AG08396 (cell line): Measurements from ENCODE around the gene SHISAL1.

ENCODE experiments used
- DNase-seq: peaks from one replicate; pipeline ENCODE4 v3.0.0; 2012; ENCODE audit warnings: low spot score, mixed read lengths

SHISAL1 gene

GRCh38 chr22:44342347-44342956, 29.7 kb upstream of the SHISAL1 start:
- no peak for DNase-seq

GRCh38 chr22:44341431-44342346, 28.9 kb upstream of the SHISAL1 start:
- peak; percentile 38 for DNase-seq

GRCh38 chr22:44340271-44341239, 27.8 kb upstream of the SHISAL1 start:
- no peak for DNase-seq

- no peak for DNase-seq
Observed at GRCh38 chr22:44338906-44339305, 26.2 kb upstream of the SHISAL1 start.

GRCh38 chr22:44338177-44338810, 25.5 kb upstream of the SHISAL1 start:
- DNase-seq = no peak

- peak; percentile 84 for DNase-seq
Observed at GRCh38 chr22:44337678-44338004, 24.9 kb upstream of the SHISAL1 start.

GRCh38 chr22:44336962-44337677, 24.4 kb upstream of the SHISAL1 start:
- no peak for DNase-seq

GRCh38 chr22:44335903-44336803, 23.4 kb upstream of the SHISAL1 start:
- DNase-seq = no peak

GRCh38 chr22:44335066-44335839, 22.5 kb upstream of the SHISAL1 start:
- DNase-seq = no peak

GRCh38 chr22:44333847-44334635, 21.3 kb upstream of the SHISAL1 start:
- no peak for DNase-seq

- no peak for DNase-seq
Observed at GRCh38 chr22:44332946-44333345, 20.2 kb upstream of the SHISAL1 start.

GRCh38 chr22:44331881-44332714, 19.3 kb upstream of the SHISAL1 start:
- DNase-seq = peak; percentile 50

- no peak for DNase-seq
Observed at GRCh38 chr22:44330744-44331660, 18.3 kb upstream of the SHISAL1 start.

GRCh38 chr22:44330188-44330743, 17.5 kb upstream of the SHISAL1 start:
- no peak for DNase-seq

- DNase-seq = no peak
Observed at GRCh38 chr22:44329179-44329796, 16.5 kb upstream of the SHISAL1 start.

- no peak for DNase-seq
Observed at GRCh38 chr22:44328762-44329161, 16.0 kb upstream of the SHISAL1 start.
